ENCODE measurements around the gene MRGPRE.

The MRGPRE gene

GRCh38 chr11:3181725-3182461 is 50.3 kb downstream of the MRGPRE start:
- no peak for DNase-seq (ENCODE audit: extremely low read depth in 1 of 2, low read depth in 1 of 2)

GRCh38 chr11:3180869-3181268 is 51.3 kb downstream of the MRGPRE start:
- DNase-seq (ENCODE audit: extremely low read depth in 1 of 2, low read depth in 1 of 2): no peak

DNA sequence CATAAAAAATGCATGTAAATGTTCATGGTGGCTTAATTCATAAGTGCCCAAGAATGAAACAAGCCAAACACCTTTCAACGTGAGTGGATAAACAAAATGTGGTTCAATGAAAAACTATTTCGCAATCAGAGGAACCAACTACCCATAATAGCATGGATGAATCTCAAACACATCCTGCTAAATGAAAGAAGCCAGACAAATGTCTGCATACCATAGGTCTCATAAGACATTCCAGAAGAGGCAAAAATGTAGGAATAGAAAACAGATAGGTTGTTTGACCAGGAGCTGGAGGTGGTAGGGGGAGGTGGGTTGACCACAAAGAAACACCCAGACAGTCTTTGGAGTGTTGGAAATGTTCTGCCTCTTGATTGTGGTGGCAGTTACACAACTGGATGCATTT is 53.9 kb downstream of the MRGPRE start:
- DNase-seq (ENCODE audit: extremely low read depth in 1 of 2, low read depth in 1 of 2): no peak

DNA sequence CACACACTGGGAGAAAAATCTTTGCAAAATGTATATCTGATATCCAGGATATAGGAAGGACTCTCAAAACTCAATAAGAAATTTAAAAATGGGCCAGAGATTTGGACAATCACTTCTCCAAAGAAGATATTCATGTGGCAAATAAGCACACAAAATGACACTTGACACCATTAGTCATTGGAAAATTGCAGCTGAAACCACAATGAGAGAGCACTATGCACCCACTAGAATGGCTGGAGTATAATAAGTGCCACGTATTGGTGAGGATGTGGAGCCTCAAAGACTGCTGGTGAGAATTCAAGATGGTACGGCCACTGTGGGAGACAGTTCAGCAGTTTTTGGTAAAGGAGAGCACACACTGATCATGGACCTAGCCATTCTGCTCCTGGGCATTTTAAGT is 54.3 kb downstream of the MRGPRE start:
- DNase-seq (ENCODE audit: extremely low read depth in 1 of 2, low read depth in 1 of 2): no peak

All from activated CD8-positive, alpha-beta memory T cell treated with anti-CD3 and anti-CD28 coated beads for 1 hour (primary cell).